Liver (tissue), 9 donors: ENCODE results near the gene BANP. TPM values are rescaled to one million over a fixed set of nuclear protein-coding genes. Genes with fewer than 3 reads are reported as not detected.
"Not testable (repeated sequence)": the region's sequence is repeated elsewhere in the genome, so short reads cannot be mapped to it uniquely, and the experiment has no call there.

Experiments used
- DNase-seq: peaks from one replicate; pipeline ENCODE4 v3.0.0-alpha.2; 2017; ENCODE audit warnings: low spot score
- H3K27ac ChIP-seq, 2 donors: one replicate each; pipeline ENCODE4 v1.7.0; 2013; ENCODE audit warnings: inconsistent platforms in 2 of 2, low read length in 2 of 2, control low read depth in 1 of 2, low read depth in 1 of 2, mild to moderate bottlenecking in 1 of 2
- H3K27me3 ChIP-seq, 4 donors: one replicate each; pipeline versions ENCODE4 v1.6.1 to v1.7.0; 2013; ENCODE audit warnings: low read length in 3 of 4, inconsistent platforms in 1 of 4, mild to moderate bottlenecking in 1 of 4, moderate library complexity in 1 of 4; ENCODE audit not compliant: control insufficient read depth in 4 of 4, insufficient read depth in 4 of 4
- H3K36me3 ChIP-seq, 4 donors: one replicate each; pipeline versions ENCODE4 v1.6.1 to v1.7.0; 2013; ENCODE audit warnings: low read length in 3 of 4, mild to moderate bottlenecking in 3 of 4, low read depth in 1 of 4, moderate library complexity in 1 of 4; ENCODE audit not compliant: control insufficient read depth in 4 of 4, insufficient read depth in 3 of 4
- H3K4me1 ChIP-seq, 4 donors: one replicate each; pipeline versions ENCODE4 v1.6.1 to v1.7.0; 2013; ENCODE audit warnings: low read length in 3 of 4, mild to moderate bottlenecking in 3 of 4, moderate library complexity in 1 of 4; ENCODE audit not compliant: control insufficient read depth in 4 of 4, insufficient read depth in 4 of 4
- H3K4me3 ChIP-seq, 3 donors: one replicate each; pipeline versions ENCODE4 v1.6.1 to v1.7.0; 2013; ENCODE audit warnings: low read length in 3 of 3, control low read depth in 1 of 3, low read depth in 1 of 3, mild to moderate bottlenecking in 1 of 3
- H3K9ac ChIP-seq, 2 donors: one replicate each; pipeline ENCODE4 v1.7.0; 2013; ENCODE audit warnings: low read length in 2 of 2, mild to moderate bottlenecking in 2 of 2, moderate library complexity in 2 of 2, control low read depth in 1 of 2, low read depth in 1 of 2
- H3K9me3 ChIP-seq, 4 donors: one replicate each; pipeline versions ENCODE4 v1.6.1 to v1.7.0; 2013; ENCODE audit warnings: low read length in 3 of 4; ENCODE audit not compliant: control insufficient read depth in 4 of 4
- ATF3 ChIP-seq: IDR thresholded peaks from 2 replicates; pipeline ENCODE4 v1.6.1; 2016; ENCODE audit warnings: antibody characterized with exemption
- FOXA1 ChIP-seq: IDR thresholded peaks from 2 replicates; pipeline ENCODE4 v1.6.1; 2016; ENCODE audit warnings: antibody characterized with exemption
- FOXA2 ChIP-seq: IDR thresholded peaks from 2 replicates; pipeline ENCODE4 v1.6.1; 2016; ENCODE audit warnings: antibody characterized with exemption
- GABPA ChIP-seq, 2 donors: IDR thresholded peaks in 1 of 2; conservative IDR thresholded peaks in 1 of 2; 2 replicates each; pipeline ENCODE4 v1.6.1; 2016; ENCODE audit warnings: antibody characterized with exemption in 2 of 2, mild to moderate bottlenecking in 1 of 2, moderate library complexity in 1 of 2
- HNF4A ChIP-seq, 2 donors: conservative IDR thresholded peaks; 2 replicates each; pipeline ENCODE4 v1.6.1; 2016; ENCODE audit warnings: antibody characterized with exemption in 2 of 2, mild to moderate bottlenecking in 2 of 2
- HNF4G ChIP-seq: IDR thresholded peaks from 2 replicates; pipeline ENCODE4 v1.6.1; 2016; ENCODE audit warnings: antibody characterized with exemption
- JUND ChIP-seq, 2 donors: IDR thresholded peaks; 2 replicates each; pipeline ENCODE4 v1.6.1; 2016; ENCODE audit warnings: antibody characterized with exemption in 2 of 2
- NR2F2 ChIP-seq: IDR thresholded peaks from 2 replicates; pipeline ENCODE4 v1.6.1; 2016; ENCODE audit warnings: antibody characterized with exemption
- RXRA ChIP-seq, 2 donors: IDR thresholded peaks; 2 replicates each; pipeline ENCODE4 v1.6.1; 2017 to 2018; ENCODE audit warnings: antibody characterized with exemption in 2 of 2, mild to moderate bottlenecking in 1 of 2
- SP1 ChIP-seq: IDR thresholded peaks from 2 replicates; pipeline ENCODE4 v1.6.1; 2018; ENCODE audit warnings: antibody characterized with exemption, mild to moderate bottlenecking
- TAF1 ChIP-seq: conservative IDR thresholded peaks from 2 replicates; pipeline ENCODE4 v1.6.1; 2016; ENCODE audit warnings: antibody characterized with exemption, mild to moderate bottlenecking
- YY1 ChIP-seq: IDR thresholded peaks from 2 replicates; pipeline ENCODE4 v1.6.1; 2016; ENCODE audit warnings: antibody characterized with exemption, mild to moderate bottlenecking
- WGBS: extraction: QIAGEN DNeasy Blood & Tissue Kit; methylation state at CpG from one replicate; pipeline ENCODE4 v1.1.7; 2013; 5-methylcytosine and 5-hydroxymethylcytosine counted together
- polyA plus RNA-seq, 2 donors: library from polyadenylated mRNA; stranded (reverse) in 1 of 2; unstranded in 1 of 2; fragments of 200-250 nt in 1 of 2; fragments of >200 nt in 1 of 2; fragmentation: Nextera tagmentation in 1 of 2; extraction: Ambion mirVana in 1 of 2; gene quantifications; one replicate each; pipeline versions ENCODE4 v1.2.1 to v1.2.3, GENCODE V29; 2013 to 2015
- total RNA-seq, 2 donors: library from RNA; depleted of rRNA; stranded (reverse); fragments of >200 nt; gene quantifications; one replicate each; pipeline ENCODE4 v1.2.3, GENCODE V29; 2014
- TF ChIP-seq, protein P1 (sequence below): IDR thresholded peaks from 2 replicates; pipeline ENCODE4 v1.6.1; 2016; ENCODE audit warnings: antibody characterized with exemption
- TF ChIP-seq, protein P2 (sequence below): IDR thresholded peaks from 2 replicates; pipeline ENCODE4 v1.6.1; 2016; ENCODE audit warnings: antibody characterized with exemption, mild to moderate bottlenecking
- TF ChIP-seq, protein P3 (sequence below): fragments of 150-350 bp; IDR thresholded peaks from 2 replicates; pipeline ENCODE4 v1.5.1; 2017; ENCODE audit warnings: improper control_type of control experiment, low read depth, low read length; ENCODE audit not compliant: missing input control
- donor health status: healthy.
- donor health status: healthy.
- donor health status: healthy.
- donor health status: healthy.
- donor health status: healthy.

The BANP gene
- total and polyA plus RNA-seq, 4 donors = 4.9 to 20.7 (median 13.7) TPM

DNA sequence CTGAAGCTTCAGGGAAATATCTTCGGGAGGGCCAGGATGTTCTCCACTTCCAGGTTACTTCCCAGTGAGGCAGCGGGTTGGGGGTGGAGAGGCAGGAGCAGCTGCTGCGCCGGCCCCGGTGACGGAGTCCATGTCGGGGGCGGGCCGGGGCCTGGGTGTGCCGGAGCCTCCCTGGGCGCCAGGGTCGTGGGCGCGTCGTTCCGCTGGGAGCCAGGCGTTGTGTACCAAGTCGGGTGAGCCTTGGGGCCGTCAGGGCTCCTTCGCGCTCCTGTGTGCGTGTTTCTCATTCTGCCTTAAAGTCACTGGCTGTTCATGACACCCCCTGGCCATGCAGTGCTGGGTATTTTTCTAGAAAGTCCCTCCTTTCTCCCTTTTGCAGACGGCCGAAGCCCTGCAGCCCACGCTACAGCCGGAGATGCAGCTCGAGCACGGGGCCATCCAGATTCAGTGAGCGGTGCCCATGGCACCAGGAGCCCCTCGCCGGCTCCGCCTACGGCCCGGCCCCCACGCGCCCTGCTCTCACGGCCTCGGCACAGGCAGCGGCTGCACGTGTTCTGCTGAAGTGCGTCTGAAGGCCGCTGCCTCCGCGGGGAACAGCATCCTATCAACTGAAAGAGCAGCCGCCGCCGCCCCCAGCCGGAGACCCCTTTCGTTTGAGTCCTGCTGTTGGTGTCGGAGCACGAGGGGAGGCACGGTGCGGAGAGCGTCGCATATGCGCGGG lies 125.1 kb downstream of the BANP start:
- TF ChIP-seq RXRA (IDR thresholded peaks at IDR 0.05) = no peak
- TF ChIP-seq, protein P1, sequence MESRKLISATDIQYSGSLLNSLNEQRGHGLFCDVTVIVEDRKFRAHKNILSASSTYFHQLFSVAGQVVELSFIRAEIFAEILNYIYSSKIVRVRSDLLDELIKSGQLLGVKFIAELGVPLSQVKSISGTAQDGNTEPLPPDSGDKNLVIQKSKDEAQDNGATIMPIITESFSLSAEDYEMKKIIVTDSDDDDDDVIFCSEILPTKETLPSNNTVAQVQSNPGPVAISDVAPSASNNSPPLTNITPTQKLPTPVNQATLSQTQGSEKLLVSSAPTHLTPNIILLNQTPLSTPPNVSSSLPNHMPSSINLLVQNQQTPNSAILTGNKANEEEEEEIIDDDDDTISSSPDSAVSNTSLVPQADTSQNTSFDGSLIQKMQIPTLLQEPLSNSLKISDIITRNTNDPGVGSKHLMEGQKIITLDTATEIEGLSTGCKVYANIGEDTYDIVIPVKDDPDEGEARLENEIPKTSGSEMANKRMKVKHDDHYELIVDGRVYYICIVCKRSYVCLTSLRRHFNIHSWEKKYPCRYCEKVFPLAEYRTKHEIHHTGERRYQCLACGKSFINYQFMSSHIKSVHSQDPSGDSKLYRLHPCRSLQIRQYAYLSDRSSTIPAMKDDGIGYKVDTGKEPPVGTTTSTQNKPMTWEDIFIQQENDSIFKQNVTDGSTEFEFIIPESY = no peak
- TF ChIP-seq, protein P2, sequence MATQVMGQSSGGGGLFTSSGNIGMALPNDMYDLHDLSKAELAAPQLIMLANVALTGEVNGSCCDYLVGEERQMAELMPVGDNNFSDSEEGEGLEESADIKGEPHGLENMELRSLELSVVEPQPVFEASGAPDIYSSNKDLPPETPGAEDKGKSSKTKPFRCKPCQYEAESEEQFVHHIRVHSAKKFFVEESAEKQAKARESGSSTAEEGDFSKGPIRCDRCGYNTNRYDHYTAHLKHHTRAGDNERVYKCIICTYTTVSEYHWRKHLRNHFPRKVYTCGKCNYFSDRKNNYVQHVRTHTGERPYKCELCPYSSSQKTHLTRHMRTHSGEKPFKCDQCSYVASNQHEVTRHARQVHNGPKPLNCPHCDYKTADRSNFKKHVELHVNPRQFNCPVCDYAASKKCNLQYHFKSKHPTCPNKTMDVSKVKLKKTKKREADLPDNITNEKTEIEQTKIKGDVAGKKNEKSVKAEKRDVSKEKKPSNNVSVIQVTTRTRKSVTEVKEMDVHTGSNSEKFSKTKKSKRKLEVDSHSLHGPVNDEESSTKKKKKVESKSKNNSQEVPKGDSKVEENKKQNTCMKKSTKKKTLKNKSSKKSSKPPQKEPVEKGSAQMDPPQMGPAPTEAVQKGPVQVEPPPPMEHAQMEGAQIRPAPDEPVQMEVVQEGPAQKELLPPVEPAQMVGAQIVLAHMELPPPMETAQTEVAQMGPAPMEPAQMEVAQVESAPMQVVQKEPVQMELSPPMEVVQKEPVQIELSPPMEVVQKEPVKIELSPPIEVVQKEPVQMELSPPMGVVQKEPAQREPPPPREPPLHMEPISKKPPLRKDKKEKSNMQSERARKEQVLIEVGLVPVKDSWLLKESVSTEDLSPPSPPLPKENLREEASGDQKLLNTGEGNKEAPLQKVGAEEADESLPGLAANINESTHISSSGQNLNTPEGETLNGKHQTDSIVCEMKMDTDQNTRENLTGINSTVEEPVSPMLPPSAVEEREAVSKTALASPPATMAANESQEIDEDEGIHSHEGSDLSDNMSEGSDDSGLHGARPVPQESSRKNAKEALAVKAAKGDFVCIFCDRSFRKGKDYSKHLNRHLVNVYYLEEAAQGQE = no peak
- no peak for TF ChIP-seq FOXA1
- no peak for TF ChIP-seq JUND (IDR thresholded peaks at IDR 0.05)
- TF ChIP-seq FOXA2 = no peak
- TF ChIP-seq HNF4A (conservative IDR thresholded peaks at IDR 0.05) = no peak
- no peak for TF ChIP-seq HNF4G
- TF ChIP-seq TAF1 = no peak
- no peak for TF ChIP-seq SP1
- no peak for TF ChIP-seq NR2F2
- TF ChIP-seq ATF3 = no peak
- TF ChIP-seq YY1 = no peak
- TF ChIP-seq GABPA (IDR thresholded peaks at IDR 0.05 in 1 of 2, conservative IDR thresholded peaks at IDR 0.05 in 1 of 2) = no peak
- TF ChIP-seq, protein P3, sequence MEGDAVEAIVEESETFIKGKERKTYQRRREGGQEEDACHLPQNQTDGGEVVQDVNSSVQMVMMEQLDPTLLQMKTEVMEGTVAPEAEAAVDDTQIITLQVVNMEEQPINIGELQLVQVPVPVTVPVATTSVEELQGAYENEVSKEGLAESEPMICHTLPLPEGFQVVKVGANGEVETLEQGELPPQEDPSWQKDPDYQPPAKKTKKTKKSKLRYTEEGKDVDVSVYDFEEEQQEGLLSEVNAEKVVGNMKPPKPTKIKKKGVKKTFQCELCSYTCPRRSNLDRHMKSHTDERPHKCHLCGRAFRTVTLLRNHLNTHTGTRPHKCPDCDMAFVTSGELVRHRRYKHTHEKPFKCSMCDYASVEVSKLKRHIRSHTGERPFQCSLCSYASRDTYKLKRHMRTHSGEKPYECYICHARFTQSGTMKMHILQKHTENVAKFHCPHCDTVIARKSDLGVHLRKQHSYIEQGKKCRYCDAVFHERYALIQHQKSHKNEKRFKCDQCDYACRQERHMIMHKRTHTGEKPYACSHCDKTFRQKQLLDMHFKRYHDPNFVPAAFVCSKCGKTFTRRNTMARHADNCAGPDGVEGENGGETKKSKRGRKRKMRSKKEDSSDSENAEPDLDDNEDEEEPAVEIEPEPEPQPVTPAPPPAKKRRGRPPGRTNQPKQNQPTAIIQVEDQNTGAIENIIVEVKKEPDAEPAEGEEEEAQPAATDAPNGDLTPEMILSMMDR = no peak
- Histone ChIP-seq H3K9me3 (no peaks in the 10 kb centered on the region), H3K36me3 (peaks cover 7 to 39% (median 11%) of the 10 kb centered on the region in 4 donors), H3K27ac (no peak overlapping the region), H3K27me3 (no peaks in the 10 kb centered on the region), H3K4me3 (no peak overlapping the region), H3K9ac (no peak overlapping the region), H3K4me1 (no peaks in the 10 kb centered on the region)
- no peak for DNase-seq
- 98% methylated on average over 57 of the region's 57 CpGs for WGBS

- H3K4me1 ChIP-seq, H3K9me3 ChIP-seq, H3K4me3 ChIP-seq, DNase-seq, H3K27ac ChIP-seq, H3K9ac ChIP-seq, H3K27me3 ChIP-seq: not testable (repeated sequence)
- peaks cover 7 to 37% (median 11%) of the 10 kb centered on the region in 4 donors for H3K36me3 ChIP-seq
- WGBS = 93% methylated on average over 5 of the region's 5 CpGs
Measured at GRCh38 chr16:88076932-88077320, 125.7 kb downstream of the BANP start.
